IMR-90 (cell line): ENCODE measurements around the gene TFEB. TPM values are rescaled to one million over a fixed set of nuclear protein-coding genes. Genes with fewer than 3 reads are reported as not detected.

Experiments
- ATAC-seq: fragments of 200-7000 bp; cut with Tn5 transposase; 2 replicates; pipeline ENCODE4 v1.9.1; 2020; ENCODE audit warnings: low read depth, mild to moderate bottlenecking, moderate library complexity
- BruUV-seq: library from RNA; stranded (reverse); fragments of 400-500 nt; replicated peaks from 2 replicates; lab custom pipeline; 2021; lab: Mats Ljungman, UMichigan
- CTCF ChIA-PET: fragments of 300-600 bp; formaldehyde crosslinking; extraction: SDS; loops from one replicate; lab custom pipeline; 2021; ENCODE audit warnings: antibody characterized with exemption; lab: Yijun Ruan, JAX
- POLR2A ChIA-PET: fragments of 300-600 bp; sonication (Branson Sonifier 250); formaldehyde crosslinking; loops from one replicate; lab custom pipeline; 2022; ENCODE audit warnings: antibody characterized with exemption; ENCODE audit not compliant: unreplicated experiment; lab: Charles Lee
- DNase-seq: peaks from one replicate; pipeline ENCODE4 v3.0.0; 2013
- H2AFZ ChIP-seq: replicated peaks from 2 replicates; pipeline ENCODE3; 2013; ENCODE audit warnings: low read length, mild to moderate bottlenecking; ENCODE audit not compliant: poor library complexity
- H2AK5ac ChIP-seq: 2 replicates; pipeline ENCODE4 v1.6.1; 2013; ENCODE audit warnings: low read depth, low read length, inconsistent platforms
- H2AK9ac ChIP-seq: replicated peaks from 2 replicates; pipeline ENCODE3; 2013; ENCODE audit warnings: mild to moderate bottlenecking, low read depth, low read length, moderate library complexity; ENCODE audit not compliant: poor library complexity
- H2BK120ac ChIP-seq: 2 replicates; pipeline ENCODE4 v1.6.1; 2013; ENCODE audit warnings: low read depth, low read length, inconsistent platforms
- H2BK15ac ChIP-seq: 3 replicates; pipeline ENCODE4 v1.6.1; 2013; ENCODE audit warnings: low read depth, low read length, inconsistent platforms
- H2BK20ac ChIP-seq: 2 replicates; pipeline ENCODE4 v1.6.1; 2013; ENCODE audit warnings: low read depth, mild to moderate bottlenecking, inconsistent platforms, low read length, moderate library complexity
- H2BK5ac ChIP-seq: 2 replicates; pipeline ENCODE4 v1.6.1; 2013; ENCODE audit warnings: mild to moderate bottlenecking, low read depth, low read length, inconsistent platforms; ENCODE audit not compliant: poor library complexity, severe bottlenecking
- H3K14ac ChIP-seq: replicated peaks from 2 replicates; pipeline ENCODE4 v1.6.1; 2013; ENCODE audit warnings: low read depth, low read length, inconsistent platforms
- H3K18ac ChIP-seq: 2 replicates; pipeline ENCODE4 v1.6.1; 2013; ENCODE audit warnings: low read depth, low read length, control low read depth
- H3K23ac ChIP-seq: 2 replicates; pipeline ENCODE4 v1.6.1; 2013; ENCODE audit warnings: low read depth, low read length, inconsistent platforms
- H3K27ac ChIP-seq: 2 replicates; pipeline ENCODE4 v1.5.1; 2013; ENCODE audit warnings: mild to moderate bottlenecking, control low read depth, low read length; ENCODE audit not compliant: insufficient read depth
- H3K27me3 ChIP-seq: 2 replicates; pipeline ENCODE4 v1.6.1; 2013; ENCODE audit warnings: low read length; ENCODE audit not compliant: control insufficient read depth, insufficient read depth
- H3K36me3 ChIP-seq: 2 replicates; pipeline ENCODE4 v1.6.1; 2013; ENCODE audit warnings: low read length, mixed read lengths; ENCODE audit not compliant: control insufficient read depth, insufficient read depth
- H3K4ac ChIP-seq: 2 replicates; pipeline ENCODE4 v1.6.1; 2013; ENCODE audit warnings: low read depth, low read length, inconsistent platforms
- H3K4me1 ChIP-seq: 2 replicates; pipeline ENCODE4 v1.6.1; 2013; ENCODE audit warnings: low read length, mixed read lengths; ENCODE audit not compliant: control insufficient read depth, insufficient read depth
- H3K4me2 ChIP-seq: 2 replicates; pipeline ENCODE4 v1.6.1; 2013; ENCODE audit warnings: low read depth, mild to moderate bottlenecking, control low read depth, low read length, moderate library complexity
- H3K4me3 ChIP-seq: 2 replicates; pipeline ENCODE4 v1.5.1; 2013; ENCODE audit warnings: low read depth, mild to moderate bottlenecking, control low read depth, low read length, moderate library complexity; ENCODE audit not compliant: insufficient read depth
- H3K56ac ChIP-seq: 2 replicates; pipeline ENCODE4 v1.6.1; 2013; ENCODE audit warnings: low read length, inconsistent platforms; ENCODE audit not compliant: insufficient read depth; ENCODE audit errors: extremely low read depth
- H3K79me1 ChIP-seq, 2 experiments: 2 replicates each; pipeline ENCODE4 v1.6.1; 2013; ENCODE audit warnings: low read length in 2 of 2, inconsistent platforms in 1 of 2, low read depth in 1 of 2
- H3K9ac ChIP-seq: 2 replicates; pipeline ENCODE4 v1.6.1; 2013; ENCODE audit warnings: low read depth, low read length, control low read depth
- H3K9me1 ChIP-seq: 2 replicates; pipeline ENCODE4 v1.6.1; 2013; ENCODE audit warnings: low read length, inconsistent platforms; ENCODE audit not compliant: insufficient read depth
- H3K9me3 ChIP-seq: 2 replicates; pipeline ENCODE4 v1.6.1; 2013; ENCODE audit warnings: low read length; ENCODE audit not compliant: control insufficient read depth, insufficient read depth
- H4K20me1 ChIP-seq: 2 replicates; pipeline ENCODE4 v1.6.1; 2013; ENCODE audit warnings: low read length, inconsistent platforms; ENCODE audit not compliant: insufficient read depth
- H4K5ac ChIP-seq: 2 replicates; pipeline ENCODE4 v1.6.1; 2013; ENCODE audit warnings: mild to moderate bottlenecking, low read depth, low read length, control low read depth
- H4K8ac ChIP-seq, 2 experiments: 2 replicates each; pipeline ENCODE4 v1.6.1; 2013; ENCODE audit warnings: low read depth in 2 of 2, low read length in 2 of 2, control low read depth in 1 of 2, inconsistent platforms in 1 of 2
- H4K91ac ChIP-seq: 2 replicates; pipeline ENCODE4 v1.6.1; 2013; ENCODE audit warnings: low read depth, low read length, inconsistent platforms; ENCODE audit not compliant: insufficient read depth
- BHLHE40 ChIP-seq: fragments of 150-350 bp; IDR thresholded peaks from 2 replicates; pipeline ENCODE4 v1.6.1; 2016; ENCODE audit warnings: mild to moderate bottlenecking, low read depth, low read length
- CEBPB ChIP-seq: IDR thresholded peaks from 2 replicates; pipeline ENCODE4 v1.6.1; 2012; ENCODE audit warnings: low read depth, low read length, improper control_type of control experiment
- CHD1 ChIP-seq: IDR thresholded peaks from 2 replicates; pipeline ENCODE4 v1.6.1; 2012; ENCODE audit warnings: low read depth, low read length, improper control_type of control experiment
- CTCF ChIP-seq: conservative IDR thresholded peaks from 2 replicates; pipeline ENCODE4 v1.5.1; 2012; ENCODE audit warnings: mild to moderate bottlenecking, low read depth, low read length, improper control_type of control experiment
- ELK1 ChIP-seq: fragments of 150-350 bp; IDR thresholded peaks from 2 replicates; pipeline ENCODE4 v1.6.1; 2016; ENCODE audit warnings: low read depth, mild to moderate bottlenecking, low read length, moderate library complexity, borderline replicate concordance
- FOS ChIP-seq: fragments of 150-350 bp; IDR thresholded peaks from 2 replicates; pipeline ENCODE4 v1.6.1; 2016; ENCODE audit warnings: low read depth, low read length
- MAFK ChIP-seq: IDR thresholded peaks from 2 replicates; pipeline ENCODE4 v1.6.1; 2012; ENCODE audit warnings: low read depth, low read length, improper control_type of control experiment
- MAZ ChIP-seq: IDR thresholded peaks from 2 replicates; pipeline ENCODE4 v1.6.1; 2012; ENCODE audit warnings: low read depth, mild to moderate bottlenecking, low read length, improper control_type of control experiment, moderate library complexity, borderline replicate concordance
- MXI1 ChIP-seq: IDR thresholded peaks from 2 replicates; pipeline ENCODE4 v1.6.1; 2012; ENCODE audit warnings: low read depth, mild to moderate bottlenecking, low read length, moderate library complexity, borderline replicate concordance
- NFE2L2 ChIP-seq: fragments of 150-350 bp; IDR thresholded peaks from 2 replicates; pipeline ENCODE4 v1.6.1; 2016; ENCODE audit warnings: low read depth, mild to moderate bottlenecking, low read length
- POLR2A ChIP-seq: IDR thresholded peaks from 2 replicates; pipeline ENCODE4 v1.6.1; 2012; ENCODE audit warnings: mild to moderate bottlenecking, low read depth, low read length
- RAD21 ChIP-seq: IDR thresholded peaks from 2 replicates; pipeline ENCODE4 v1.6.1; 2012; ENCODE audit warnings: low read length, improper control_type of control experiment
- RCOR1 ChIP-seq: IDR thresholded peaks from 2 replicates; pipeline ENCODE4 v1.6.1; 2012; ENCODE audit warnings: mild to moderate bottlenecking, low read length, improper control_type of control experiment; ENCODE audit not compliant: insufficient replicate concordance
- RFX5 ChIP-seq: IDR thresholded peaks from 2 replicates; pipeline ENCODE4 v1.8.0; 2012; ENCODE audit warnings: low read depth, mild to moderate bottlenecking, low read length, moderate library complexity
- SMC3 ChIP-seq: fragments of 150-350 bp; IDR thresholded peaks from 2 replicates; pipeline ENCODE4 v1.6.1; 2016; ENCODE audit warnings: low read depth, mild to moderate bottlenecking, antibody characterized with exemption, low read length, moderate library complexity
- USF2 ChIP-seq: fragments of 150-350 bp; IDR thresholded peaks from 2 replicates; pipeline ENCODE4 v1.6.1; 2017; ENCODE audit warnings: mild to moderate bottlenecking, antibody characterized with exemption, low read length, low read depth
- WGBS, 2 experiments: methylation state at CpG; one replicate each; pipeline versions ENCODE4 v1.1.5 to v1.1.7; 2013; ENCODE audit warnings: missing lambda C conversion rate in 2 of 2; ENCODE audit not compliant: insufficient read length in 1 of 2; ENCODE audit errors: extremely low coverage in 2 of 2; 5-methylcytosine and 5-hydroxymethylcytosine counted together
- dilution Hi-C: fragments of 300-500 bp; cut with HindIII; formaldehyde crosslinking; loops from one replicate; pipeline ENCODE4 v1.14.3; 2018; ENCODE audit warnings: low sequenced_read_pairs; ENCODE audit not compliant: unreplicated experiment
- in situ Hi-C: fragments of 300-500 bp; cut with MboI; formaldehyde crosslinking; loops from 3 replicates; pipeline ENCODE4 v1.14.3; 2019; ENCODE audit warnings: low sequenced_read_pairs, inconsistent platforms, mixed read lengths
- intact Hi-C: fragments of 100-400 bp; cut with micrococcal nuclease; formaldehyde crosslinking; loops from 2 replicates; pipeline ENCODE4 v1.10.0; 2022
- polyA plus RNA-seq, 3 experiments: library from polyadenylated mRNA; depleted of rRNA; stranded (reverse); fragments of >200 nt; gene quantifications; 2 replicates each; pipeline ENCODE4 v1.2.3, GENCODE V29; 2012; ENCODE audit warnings: low replicate concordance in 1 of 3
- total RNA-seq: library from RNA; depleted of rRNA; stranded (reverse); fragments of >200 nt; gene quantifications from 2 replicates; pipeline ENCODE4 v1.2.3, GENCODE V29; 2012

TFEB gene
- total and polyA plus RNA-seq, 2 of the 4 experiments (the other 2 are of a cell fraction), result 4.5 to 4.9 TPM

- no peaks in the 10 kb centered on the region for H3K9me3 ChIP-seq
- H3K9ac ChIP-seq, result no peak overlapping the region
- peaks cover 10 to 16% of the 10 kb centered on the region in 2 experiments for H3K79me1 ChIP-seq
- H2AK9ac ChIP-seq, result peak overlapping the region; percentile 3
- no peak overlapping the region for H4K8ac ChIP-seq
- no peak overlapping the region for H4K5ac ChIP-seq
- H3K36me3 ChIP-seq, result peaks cover 43% of the 10 kb centered on the region
- no peaks in the 10 kb centered on the region for H3K9me1 ChIP-seq
- no peak overlapping the region for H3K27ac ChIP-seq
- H4K20me1 ChIP-seq, result no peaks in the 10 kb centered on the region
- no peak overlapping the region for H3K4me2 ChIP-seq
- H3K4me1 ChIP-seq, result peaks cover 5% of the 10 kb centered on the region
- ChIA-PET POLR2A (no interaction called here), CTCF (interaction anchor here (0.5 to 0.8 kb wide), 2 partner anchors 75 to 406 kb away, joined by 3 read pairs; no protein-coding TSS in a partner anchor)
- H2BK5ac ChIP-seq, result no peak overlapping the region
- no peak for ATAC-seq
- H2BK20ac ChIP-seq, result no peak overlapping the region
- H3K14ac ChIP-seq, result no peak overlapping the region
- in situ Hi-C loops, result no loop called here
- dilution Hi-C loops, result no loop called here
- H2AK5ac ChIP-seq, result no peak overlapping the region
- H3K4ac ChIP-seq, result no peak overlapping the region
- H2BK15ac ChIP-seq, result no peak overlapping the region
- H3K27me3 ChIP-seq, result no peaks in the 10 kb centered on the region
- H4K91ac ChIP-seq, result no peak overlapping the region
- intact Hi-C loops, result loop anchor here (5.0 kb wide), 1 partner anchor 78 kb away; no protein-coding TSS in a partner anchor
- no CpG with 5 or more reads among the region's 3 CpGs for WGBS, 2 experiments
- peak; percentile 65 for DNase-seq
- H3K18ac ChIP-seq, result no peak overlapping the region
- H2BK120ac ChIP-seq, result no peak overlapping the region
- BruUV-seq, result no TSS peak
- H3K56ac ChIP-seq, result no peak overlapping the region
- TF ChIP-seq FOS (no peak), SMC3 (no peak), CHD1 (no peak), POLR2A (no peak), BHLHE40 (no peak), MAFK (no peak), NFE2L2 (no peak), RFX5 (no peak), USF2 (no peak), ELK1 (no peak), MXI1 (no peak), MAZ (no peak), CEBPB (no peak), RAD21 (no peak), RCOR1 (no peak), CTCF (no peak)
- H2AFZ ChIP-seq, result no peak overlapping the region
- H3K23ac ChIP-seq, result no peak overlapping the region
- no peak overlapping the region for H3K4me3 ChIP-seq
Measured at GRCh38 chr6:41774841-41775240, 39.4 kb upstream of the TFEB start.
